Ectodermal cell (in vitro differentiated cells): ENCODE data around the gene TCF4.
A peak's percentile ranks its signal among the peaks of the same experiment; 100 is the strongest.

Experiments used
- H3K27ac ChIP-seq: 2 replicates; pipeline ENCODE4 v1.7.0; 2013; ENCODE audit warnings: mild to moderate bottlenecking, low read depth, low read length; ENCODE audit not compliant: insufficient read depth, poor library complexity, severe bottlenecking
- H3K27me3 ChIP-seq: 2 replicates; pipeline ENCODE4 v1.7.0; 2013; ENCODE audit warnings: mild to moderate bottlenecking, low read length; ENCODE audit not compliant: insufficient read depth, control insufficient read depth, poor library complexity, severe bottlenecking
- H3K36me3 ChIP-seq: one replicate; pipeline ENCODE4 v1.7.0; 2013; ENCODE audit warnings: low read length; ENCODE audit not compliant: control insufficient read depth, insufficient read depth
- H3K4me1 ChIP-seq: one replicate; pipeline ENCODE4 v1.7.0; 2013; ENCODE audit warnings: low read length; ENCODE audit not compliant: control insufficient read depth, insufficient read depth
- H3K4me3 ChIP-seq: 2 replicates; pipeline ENCODE4 v1.7.0; 2013; ENCODE audit warnings: low read depth, low read length, control low read depth; ENCODE audit not compliant: insufficient read depth
- H3K9me3 ChIP-seq: 2 replicates; pipeline ENCODE4 v1.7.0; 2013; ENCODE audit warnings: mild to moderate bottlenecking, low read length, moderate library complexity; ENCODE audit not compliant: control insufficient read depth
- WGBS, 2 experiments: methylation state at CpG; one replicate each; pipeline ENCODE4 v1.1.7; 2013; ENCODE audit warnings: missing lambda C conversion rate in 2 of 2; 5-methylcytosine and 5-hydroxymethylcytosine counted together

The TCF4 gene

DNA sequence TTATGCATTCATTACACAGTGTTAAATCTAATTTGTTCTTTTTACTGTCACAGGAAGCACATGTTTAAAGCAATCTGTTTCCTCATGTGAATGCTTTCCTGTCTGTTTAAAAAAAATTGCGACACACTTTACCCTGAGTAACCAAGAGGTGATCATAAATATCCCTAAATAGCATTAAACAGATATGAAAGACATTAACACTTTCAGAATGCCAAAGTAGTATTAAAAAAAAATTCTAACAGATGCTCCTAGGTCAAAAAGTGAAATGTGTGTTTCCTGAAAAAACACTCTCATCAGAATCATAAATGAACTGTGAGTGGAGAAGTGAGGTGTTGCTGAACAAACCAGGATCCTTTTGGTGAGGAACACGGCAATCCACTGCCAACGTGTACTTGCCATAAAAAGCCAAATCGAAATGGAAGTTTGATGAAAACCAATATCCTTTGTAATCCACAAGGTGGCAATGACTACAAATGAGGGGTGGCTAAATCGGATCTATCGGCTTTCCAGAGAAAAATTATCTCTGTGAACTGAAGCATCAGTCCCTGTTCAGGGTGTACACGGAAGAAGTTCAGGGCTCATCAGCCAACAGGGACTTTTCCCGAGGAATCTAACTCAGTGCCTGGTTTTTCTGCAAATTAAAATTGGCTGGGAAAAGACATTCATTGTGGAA, 248.9 kb downstream of the TCF4 start:
- H3K27ac ChIP-seq = no peak overlapping the region

DNA sequence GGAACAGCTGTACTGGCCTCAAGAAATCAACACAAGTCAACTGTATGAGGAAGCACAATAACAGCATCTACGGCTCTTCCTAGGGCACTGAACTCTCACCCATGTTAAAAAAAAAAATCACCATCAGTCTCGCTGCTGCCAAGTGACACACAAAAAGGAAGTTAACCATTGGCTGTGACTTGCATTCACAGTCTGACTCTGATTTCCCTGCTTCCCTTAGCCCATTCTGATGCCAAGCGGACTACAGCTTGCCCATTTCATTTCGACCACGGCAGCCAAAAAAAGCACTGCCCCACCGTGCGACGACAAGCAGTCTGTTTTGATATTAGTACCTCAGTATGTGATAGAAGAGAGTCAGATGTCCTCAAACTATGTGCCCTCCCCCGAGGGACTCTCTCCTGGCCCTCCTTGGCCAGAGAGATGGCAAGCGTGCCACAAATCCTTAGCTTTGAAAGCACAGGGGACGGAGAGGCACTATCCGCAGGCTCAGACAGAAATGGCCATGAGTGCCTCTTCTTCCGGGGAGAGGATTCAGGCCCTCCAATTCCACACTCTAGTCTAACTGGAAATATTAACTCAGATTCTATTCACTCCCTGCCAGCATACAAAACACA, 250.0 kb downstream of the TCF4 start:
- 86 to 90% methylated on average over 13 of the region's 13 CpGs for WGBS, 2 experiments
- H3K27me3 ChIP-seq = no peaks in the 10 kb centered on the region
- peak overlapping the region; percentile 17 for H3K27ac ChIP-seq
- H3K9me3 ChIP-seq = no peaks in the 10 kb centered on the region
- no peaks in the 10 kb centered on the region for H3K4me1 ChIP-seq
- H3K36me3 ChIP-seq = no peaks in the 10 kb centered on the region
- no peak overlapping the region for H3K4me3 ChIP-seq

More for the DNA sequence above, 248.9 kb downstream of the TCF4 start:
- Histone ChIP-seq H3K4me3 (no peak overlapping the region), H3K9me3 (no peaks in the 10 kb centered on the region), H3K4me1 (no peaks in the 10 kb centered on the region), H3K27me3 (no peaks in the 10 kb centered on the region), H3K36me3 (no peaks in the 10 kb centered on the region)
- 86 to 90% methylated on average over 8 of the region's 8 CpGs for WGBS, 2 experiments

DNA sequence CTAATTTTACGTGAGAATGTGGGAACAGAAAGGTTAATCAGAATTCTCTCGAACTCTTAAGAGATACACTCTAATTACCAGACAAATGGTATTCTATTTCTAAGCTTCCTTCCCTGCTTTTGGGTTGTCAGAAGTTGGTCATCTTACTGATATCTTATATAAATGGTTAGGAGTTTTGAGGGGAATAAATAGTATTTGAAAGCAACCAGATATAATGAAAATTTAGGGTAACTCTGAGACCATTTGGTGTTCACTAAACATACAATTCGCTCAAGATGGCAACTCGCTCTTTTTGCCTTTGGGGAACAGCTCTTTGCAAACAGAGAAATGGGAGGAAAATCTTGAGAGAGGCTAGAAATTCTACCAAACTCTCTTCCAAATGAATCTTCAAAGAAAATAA, 250.9 kb downstream of the TCF4 start:
- Histone ChIP-seq H3K27me3 (no peaks in the 10 kb centered on the region), H3K36me3 (no peaks in the 10 kb centered on the region), H3K27ac (no peak overlapping the region), H3K4me1 (no peaks in the 10 kb centered on the region), H3K9me3 (no peaks in the 10 kb centered on the region), H3K4me3 (no peak overlapping the region)
- WGBS, 2 experiments = 91 to 96% methylated on average over 2 to 4 of the region's 4 CpGs

DNA sequence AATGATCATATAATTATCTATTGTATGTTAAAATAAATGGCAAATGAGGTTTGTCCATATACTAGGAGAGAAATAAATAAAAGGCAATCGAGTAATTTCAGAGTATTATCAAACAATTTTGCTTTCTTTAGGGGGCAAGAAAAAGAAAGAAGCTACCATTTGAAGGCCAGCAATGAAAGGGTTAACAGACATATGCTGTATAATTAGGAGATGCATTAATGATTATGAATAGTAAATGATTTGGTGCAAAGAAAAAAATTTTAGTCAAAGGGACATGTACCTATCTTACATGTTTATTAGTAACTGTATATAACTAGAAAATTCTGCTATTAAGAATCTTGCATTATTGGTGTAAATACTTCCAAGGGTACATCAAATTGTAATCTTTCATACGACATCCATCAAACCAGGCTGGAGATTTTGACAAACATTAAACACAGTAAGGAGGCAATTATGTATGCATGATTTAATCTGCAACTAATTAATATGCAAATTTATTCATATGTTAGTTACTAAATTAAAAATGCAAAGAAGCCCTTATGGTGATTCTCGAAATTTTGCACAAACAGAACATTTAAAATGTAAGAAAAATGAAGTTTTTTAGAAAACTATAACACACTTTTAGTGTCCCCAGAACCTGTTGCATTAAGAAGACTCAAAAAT, 251.4 kb downstream of the TCF4 start:
- Histone ChIP-seq H3K27me3 (no peaks in the 10 kb centered on the region), H3K4me1 (no peaks in the 10 kb centered on the region), H3K4me3 (no peak overlapping the region), H3K36me3 (no peaks in the 10 kb centered on the region), H3K27ac (no peak overlapping the region), H3K9me3 (no peaks in the 10 kb centered on the region)
- WGBS, 2 experiments = 94 to 99% methylated on average over 1 to 2 of the region's 3 CpGs

DNA sequence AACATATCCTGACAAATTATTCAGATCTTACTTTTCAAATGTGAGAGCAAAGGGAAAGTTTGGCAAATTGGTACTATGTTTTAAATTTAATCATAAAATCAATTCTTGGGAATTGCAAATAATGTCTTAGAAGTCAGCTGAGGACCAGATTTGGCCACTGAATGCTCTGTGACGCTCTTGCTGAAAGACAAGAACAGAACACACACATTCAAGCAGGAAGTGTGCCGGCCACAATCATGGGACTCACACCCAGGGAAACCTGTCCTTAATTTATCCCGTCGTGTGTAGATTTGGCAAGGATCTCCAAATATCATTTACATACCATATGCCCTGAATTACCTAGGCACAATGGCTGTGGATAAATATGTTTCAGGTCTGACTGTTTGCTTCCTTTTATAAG, 253.1 kb downstream of the TCF4 start:
- H3K36me3 ChIP-seq = no peaks in the 10 kb centered on the region
- no peak overlapping the region for H3K27ac ChIP-seq
- no peaks in the 10 kb centered on the region for H3K27me3 ChIP-seq
- H3K9me3 ChIP-seq = no peaks in the 10 kb centered on the region
- 90 to 95% methylated on average over 4 of the region's 4 CpGs for WGBS, 2 experiments
- no peaks in the 10 kb centered on the region for H3K4me1 ChIP-seq
- no peak overlapping the region for H3K4me3 ChIP-seq

DNA sequence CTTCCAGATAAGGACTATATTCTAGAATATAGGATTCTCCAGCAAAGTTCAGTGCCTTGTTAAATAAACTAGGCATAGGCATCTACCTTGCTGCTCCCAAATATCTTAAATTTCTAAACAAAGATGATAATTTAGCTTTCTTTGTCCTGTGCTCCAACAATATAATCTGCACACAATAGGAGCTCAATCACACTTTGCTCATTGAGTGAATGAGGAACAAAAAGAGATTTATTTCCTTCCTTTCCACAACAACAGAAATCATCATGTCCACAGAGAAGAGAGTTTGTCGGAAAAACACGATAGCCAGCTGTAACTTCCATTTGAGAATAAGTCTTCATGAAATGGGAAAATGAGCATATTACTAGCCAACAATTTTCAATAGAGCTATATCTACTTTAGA, 256.7 kb downstream of the TCF4 start:
- no peaks in the 10 kb centered on the region for H3K27me3 ChIP-seq
- H3K36me3 ChIP-seq = no peaks in the 10 kb centered on the region
- H3K4me1 ChIP-seq = no peaks in the 10 kb centered on the region
- no peak overlapping the region for H3K4me3 ChIP-seq
- H3K27ac ChIP-seq = no peak overlapping the region
- WGBS, 2 experiments = 100% methylated on average over 2 of the region's 2 CpGs; no CpG with 5 or more reads in 1 of the 2 experiments
- H3K9me3 ChIP-seq = no peaks in the 10 kb centered on the region

DNA sequence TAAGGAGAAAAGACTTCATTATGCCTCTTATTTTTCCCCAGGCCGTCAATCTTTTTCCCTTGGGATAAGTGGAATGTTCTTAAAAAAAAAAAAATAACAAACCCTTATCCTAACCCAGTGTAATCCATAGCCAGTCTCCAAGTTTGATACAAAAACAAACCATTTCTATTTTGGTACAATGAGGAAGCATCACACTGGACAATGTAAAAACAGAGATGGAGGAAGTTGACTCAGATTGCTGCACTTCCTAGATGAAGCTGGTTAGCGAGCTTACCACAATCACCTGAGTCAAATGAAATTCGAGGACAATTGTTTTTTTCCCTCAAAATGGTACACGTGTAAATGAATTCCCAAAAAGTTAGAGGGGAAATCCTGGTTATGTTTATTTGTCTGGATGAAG, 259.7 kb downstream of the TCF4 start:
- Histone ChIP-seq H3K9me3 (no peaks in the 10 kb centered on the region), H3K36me3 (no peaks in the 10 kb centered on the region), H3K27ac (no peak overlapping the region), H3K4me3 (no peak overlapping the region), H3K27me3 (no peaks in the 10 kb centered on the region), H3K4me1 (peaks cover under 1% of the 10 kb centered on the region)
- 93 to 95% methylated on average over 3 of the region's 4 CpGs for WGBS, 2 experiments

DNA sequence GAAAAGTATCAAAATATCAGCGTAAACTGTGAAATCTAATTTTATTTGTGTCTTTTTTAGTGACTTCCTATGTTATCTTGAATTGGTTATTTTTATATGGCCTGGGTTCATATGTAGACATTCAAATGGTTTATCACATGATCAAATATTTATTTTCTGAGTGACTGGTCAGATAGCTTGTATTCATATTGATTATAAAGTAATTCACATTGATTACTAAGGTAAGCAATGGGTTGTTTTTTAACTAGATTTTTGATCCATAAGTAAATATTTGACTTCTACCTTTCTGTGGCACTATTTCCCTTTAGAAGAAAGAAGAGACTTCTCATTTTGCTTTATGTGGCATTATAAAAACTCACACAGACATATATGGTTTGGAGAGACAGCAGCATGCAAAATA, 260.5 kb downstream of the TCF4 start:
- Histone ChIP-seq H3K27ac (no peak overlapping the region), H3K4me3 (no peak overlapping the region), H3K36me3 (no peaks in the 10 kb centered on the region), H3K4me1 (peaks cover 8% of the 10 kb centered on the region), H3K27me3 (no peaks in the 10 kb centered on the region), H3K9me3 (no peaks in the 10 kb centered on the region)
- 94 to 100% methylated on average over 1 of the region's 1 CpG for WGBS, 2 experiments

DNA sequence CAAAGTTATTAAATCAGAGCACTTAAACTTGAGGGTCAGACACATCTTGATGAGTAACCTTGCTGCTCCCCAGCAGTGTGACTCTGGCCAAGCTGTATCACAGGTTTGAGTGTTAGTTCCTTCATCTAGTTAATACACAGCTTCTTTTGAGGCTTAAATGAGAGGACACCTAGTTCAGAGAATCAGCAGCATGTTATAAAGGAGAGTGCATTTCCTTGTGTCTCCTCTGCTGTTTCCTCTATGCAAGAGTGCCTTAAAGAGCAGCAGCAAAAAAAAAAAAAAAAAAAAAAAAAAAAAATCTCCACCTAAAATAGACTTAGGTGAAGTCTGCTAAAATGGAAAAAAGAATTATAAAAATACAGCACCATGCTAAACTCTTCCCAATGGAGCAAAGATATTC, 261.9 kb downstream of the TCF4 start:
- Histone ChIP-seq H3K4me1 (peaks cover 11% of the 10 kb centered on the region), H3K27ac (no peak overlapping the region), H3K36me3 (no peaks in the 10 kb centered on the region), H3K9me3 (no peaks in the 10 kb centered on the region), H3K27me3 (no peaks in the 10 kb centered on the region), H3K4me3 (no peak overlapping the region)

DNA sequence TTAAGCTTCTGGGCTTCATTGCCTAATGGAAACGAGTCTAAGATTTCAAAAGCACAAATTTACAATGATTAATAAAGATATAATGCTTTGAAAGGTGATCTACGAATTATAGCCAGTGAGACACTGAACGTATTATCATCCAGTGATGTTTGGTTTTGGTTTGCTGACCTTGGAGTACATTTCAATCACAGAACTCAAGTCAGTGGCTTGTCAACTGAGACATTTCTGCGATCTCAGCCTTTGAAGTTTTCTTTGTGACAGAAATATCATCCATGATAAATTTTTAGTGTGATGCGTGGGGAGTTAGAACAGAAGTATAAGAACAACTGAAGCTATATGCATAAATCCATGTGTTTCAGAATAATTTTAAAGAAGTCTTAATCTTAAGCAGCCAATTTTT, 263.8 kb downstream of the TCF4 start:
- H3K4me1 ChIP-seq = peaks cover 12% of the 10 kb centered on the region
- H3K36me3 ChIP-seq = no peaks in the 10 kb centered on the region
- H3K9me3 ChIP-seq = no peaks in the 10 kb centered on the region
- H3K4me3 ChIP-seq = no peak overlapping the region
- H3K27ac ChIP-seq = no peak overlapping the region
- no peaks in the 10 kb centered on the region for H3K27me3 ChIP-seq
- 94 to 97% methylated on average over 4 to 5 of the region's 5 CpGs for WGBS, 2 experiments
